Measurements from ENCODE around the gene CACNA1A.

The CACNA1A gene

DNA sequence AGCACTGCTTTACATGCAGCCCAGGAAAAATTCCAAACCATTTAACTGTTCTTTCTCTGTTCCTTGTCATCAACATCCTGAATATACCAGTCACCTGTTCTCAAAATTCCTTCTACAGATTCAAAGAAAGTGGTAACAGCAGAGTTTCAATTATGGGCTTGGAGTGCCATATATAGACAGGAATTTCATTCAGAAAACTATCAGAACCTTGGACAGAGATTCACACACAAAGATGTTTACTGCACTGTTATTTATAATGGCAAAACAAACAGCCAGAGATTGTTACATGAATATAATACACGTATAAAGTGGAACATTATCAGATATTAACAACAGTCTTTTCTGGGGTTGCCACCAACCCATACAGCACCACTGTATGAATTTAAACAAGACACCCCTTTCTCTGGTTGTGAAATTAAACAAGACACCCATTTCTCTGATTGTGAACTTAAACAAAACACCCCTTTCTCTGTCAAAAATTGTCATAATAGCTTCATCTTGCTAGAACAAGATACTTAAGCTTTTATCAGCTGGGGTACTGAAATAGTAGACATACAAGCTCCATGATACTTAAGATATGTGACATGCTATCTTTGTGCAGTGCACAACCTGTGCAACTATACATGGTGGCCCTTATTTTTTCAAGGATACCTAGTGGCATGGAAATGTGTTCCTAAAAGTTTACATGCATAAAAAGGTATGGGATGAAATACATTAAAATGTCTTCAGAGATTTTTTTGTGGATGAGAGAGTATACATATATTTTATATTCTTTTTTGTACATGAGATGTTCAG, 12.6 kb downstream of the CACNA1A start:
- DNase-seq (ENCODE audit: low spot score): no peak

- DNase-seq (ENCODE audit: low spot score): no peak
Measured at GRCh38 chr19:13492128-13492527, 14.2 kb downstream of the CACNA1A start.

- no peak for DNase-seq (ENCODE audit: low spot score)
Measured at GRCh38 chr19:13487985-13488384, 18.3 kb downstream of the CACNA1A start.

DNA sequence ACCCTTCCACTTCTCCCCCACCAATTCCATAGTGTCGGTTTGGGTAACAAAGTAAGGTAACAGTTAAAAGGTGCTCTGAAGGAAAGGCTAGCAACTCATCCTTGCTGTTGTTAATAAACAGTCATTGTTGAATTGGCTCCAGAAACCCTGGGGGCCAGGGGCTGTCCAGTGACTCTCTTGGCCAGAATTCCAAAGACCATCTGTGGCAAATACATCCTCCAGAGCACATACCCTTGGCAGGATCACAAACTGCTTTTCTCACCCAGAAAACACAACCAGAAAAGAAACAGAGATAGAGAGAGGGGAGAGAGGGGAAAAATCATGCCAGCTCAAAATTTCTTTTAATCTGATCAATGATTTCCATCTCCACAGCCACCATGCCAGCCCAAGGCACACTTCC, 22.1 kb downstream of the CACNA1A start:
- DNase-seq (ENCODE audit: low spot score): no peak

DNA sequence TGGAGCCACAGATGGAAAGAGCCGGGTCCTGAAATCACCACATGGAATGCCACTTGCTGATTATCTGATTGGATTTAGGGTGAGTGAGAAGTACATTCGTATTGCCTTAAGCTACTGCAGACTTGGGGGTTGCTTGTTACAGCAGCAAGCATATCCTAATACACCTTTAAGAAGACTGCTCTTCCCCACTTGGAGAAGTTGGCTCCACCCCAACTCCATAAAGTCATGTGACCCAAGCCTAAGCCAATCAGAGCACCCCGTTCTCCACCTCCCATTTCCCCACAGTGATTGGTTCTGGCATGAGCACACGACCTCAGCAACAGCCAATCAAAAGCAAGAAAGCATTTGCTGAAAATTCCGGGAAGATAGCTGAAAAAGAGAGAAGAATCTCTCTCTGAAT, 23.1 kb downstream of the CACNA1A start:
- DNase-seq (ENCODE audit: low spot score): no peak

- DNase-seq (ENCODE audit: low spot score): no peak
Measured at GRCh38 chr19:13478576-13478975, 27.7 kb downstream of the CACNA1A start.

GRCh38 chr19:13476071-13476470, 30.2 kb downstream of the CACNA1A start:
- DNase-seq (ENCODE audit: low spot score): no peak

- DNase-seq (ENCODE audit: low spot score): no peak
Measured at GRCh38 chr19:13475044-13475443, 31.2 kb downstream of the CACNA1A start.

GRCh38 chr19:13466697-13467096, 39.6 kb downstream of the CACNA1A start:
- no peak for DNase-seq (ENCODE audit: low spot score)

DNA sequence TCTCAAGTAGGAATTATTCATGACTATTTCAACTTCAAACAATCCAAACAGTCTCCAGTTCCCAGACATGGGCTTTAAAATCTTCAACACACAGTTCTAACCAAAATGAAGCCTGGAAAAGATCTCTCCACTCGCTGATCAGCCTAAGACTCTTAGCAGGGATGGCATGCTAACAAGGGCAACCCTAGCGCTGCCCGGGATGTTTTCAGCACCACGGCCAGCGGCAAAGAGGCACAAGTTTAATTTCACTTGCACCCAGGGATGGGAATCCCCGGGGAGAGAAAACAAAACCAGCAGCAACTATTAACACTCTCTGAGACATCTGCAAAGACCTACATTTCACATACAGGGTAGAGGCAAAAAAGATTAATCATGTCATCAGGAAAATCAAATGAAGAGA, 43.0 kb downstream of the CACNA1A start:
- no peak for DNase-seq (ENCODE audit: low spot score)

GRCh38 chr19:13461536-13461935, 44.7 kb downstream of the CACNA1A start:
- no peak for DNase-seq (ENCODE audit: low spot score)

- DNase-seq (ENCODE audit: low spot score): no peak
Measured at GRCh38 chr19:13460045-13460444, 46.2 kb downstream of the CACNA1A start.

DNA sequence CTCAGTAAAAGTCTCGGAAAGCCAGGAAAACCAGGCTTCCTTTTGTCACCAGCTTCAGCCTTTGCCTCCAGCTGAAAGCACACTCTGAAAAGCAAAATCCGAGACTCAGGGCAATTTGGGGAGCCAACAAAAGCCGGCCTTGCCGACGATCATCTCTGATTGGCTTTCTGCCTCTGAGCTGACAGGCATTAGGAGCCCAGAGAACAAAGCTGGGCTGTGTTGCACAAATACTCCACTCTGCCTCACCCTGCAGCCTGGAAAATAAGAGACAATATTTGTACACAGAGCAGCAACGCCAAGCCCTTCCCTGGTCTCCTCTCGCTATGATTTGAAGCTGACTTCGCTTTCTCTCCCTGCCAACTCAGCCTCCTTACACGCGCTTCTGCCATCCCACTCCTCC, 46.9 kb downstream of the CACNA1A start:
- DNase-seq (ENCODE audit: low spot score): no peak

GRCh38 chr19:13451434-13451995, 54.8 kb downstream of the CACNA1A start:
- DNase-seq (ENCODE audit: low spot score): no peak

- DNase-seq (ENCODE audit: low spot score): no peak
Measured at GRCh38 chr19:13447978-13448377, 58.3 kb downstream of the CACNA1A start.

- DNase-seq (ENCODE audit: low spot score): peak; percentile 62
Measured at GRCh38 chr19:13441810-13442512, 64.3 kb downstream of the CACNA1A start.

GRCh38 chr19:13437919-13438618, 68.2 kb downstream of the CACNA1A start:
- DNase-seq (ENCODE audit: low spot score): no peak

DNA sequence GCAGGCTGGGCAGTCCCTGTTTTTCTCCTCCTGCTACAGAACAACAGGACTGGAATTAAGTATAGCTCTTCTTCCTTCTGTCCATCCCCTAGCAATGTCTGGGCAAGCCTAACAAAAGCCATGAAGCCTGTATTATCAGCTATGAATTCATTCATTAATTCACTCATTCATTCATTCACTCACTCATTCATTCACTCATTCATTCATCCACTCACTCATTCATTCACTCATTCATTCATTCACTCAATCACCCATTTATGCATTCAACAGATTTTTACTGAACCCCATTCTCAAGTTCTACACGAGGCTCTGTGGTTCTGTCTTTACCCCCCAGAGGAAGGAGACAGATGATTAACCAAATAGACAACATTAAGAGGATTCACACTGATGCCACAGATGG, 69.9 kb downstream of the CACNA1A start:
- no peak for DNase-seq (ENCODE audit: low spot score)

- DNase-seq (ENCODE audit: low spot score): peak; percentile 41
Measured at GRCh38 chr19:13430790-13431582, 75.3 kb downstream of the CACNA1A start.

GRCh38 chr19:13429563-13429962, 76.7 kb downstream of the CACNA1A start:
- DNase-seq (ENCODE audit: low spot score): no peak

DNA sequence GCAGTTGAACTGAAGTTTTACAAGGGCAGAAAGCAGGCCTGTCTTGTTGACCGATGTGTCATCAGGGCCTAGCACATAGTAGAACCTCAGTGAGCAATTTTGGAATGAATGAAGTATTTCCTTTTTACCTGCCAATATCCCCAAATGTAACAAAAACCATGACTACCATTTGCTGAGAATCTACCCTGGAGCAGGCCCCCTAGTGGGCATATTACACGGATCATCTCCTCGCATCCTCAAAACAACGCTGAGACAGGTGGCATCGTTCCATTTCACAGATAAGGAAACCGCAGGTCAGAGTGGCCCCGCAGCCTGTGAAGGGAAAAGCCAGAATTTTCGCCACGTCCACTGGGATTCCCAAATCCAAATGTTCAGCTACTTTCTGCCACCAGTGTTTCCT, 77.9 kb downstream of the CACNA1A start:
- no peak for DNase-seq (ENCODE audit: low spot score)
